Measurements from ENCODE around the gene PRM1.

- TF ChIP-seq CTCF (conservative IDR thresholded peaks at IDR 0.05; ENCODE audit: low read depth, low read length) (no peak), EZH2 (IDR thresholded peaks at IDR 0.05; ENCODE audit: borderline replicate concordance, low read depth, low read length, poor library complexity, severe bottlenecking) (no peak)
Measured at GRCh38 chr16:11306997-11307638, 26.0 kb upstream of the PRM1 start.
